Occipital lobe (tissue), 2 donors: ENCODE results near the gene MYH15. TPM values are rescaled to one million over a fixed set of nuclear protein-coding genes. Genes with fewer than 3 reads are reported as not detected.

Experiments
- DNase-seq: peaks from one replicate; lab custom pipeline; 2025; lab: John Stamatoyannopoulos, UW
- total RNA-seq: library from RNA; depleted of rRNA; stranded (reverse); fragments of >200 nt; gene quantifications from one replicate; pipeline ENCODE4 v1.2.3, GENCODE V29; 2014

Gene MYH15
- total RNA-seq, 1 donor from 2014 or later: 0.31 TPM

GRCh38 chr3:108472001-108472591 is 38.3 kb downstream of the MYH15 start:
- DNase-seq: peak; percentile 18

- DNase-seq: no peak
These were observed 39.0 kb downstream of the MYH15 start for GRCh38 chr3:108471426-108471825.

DNA sequence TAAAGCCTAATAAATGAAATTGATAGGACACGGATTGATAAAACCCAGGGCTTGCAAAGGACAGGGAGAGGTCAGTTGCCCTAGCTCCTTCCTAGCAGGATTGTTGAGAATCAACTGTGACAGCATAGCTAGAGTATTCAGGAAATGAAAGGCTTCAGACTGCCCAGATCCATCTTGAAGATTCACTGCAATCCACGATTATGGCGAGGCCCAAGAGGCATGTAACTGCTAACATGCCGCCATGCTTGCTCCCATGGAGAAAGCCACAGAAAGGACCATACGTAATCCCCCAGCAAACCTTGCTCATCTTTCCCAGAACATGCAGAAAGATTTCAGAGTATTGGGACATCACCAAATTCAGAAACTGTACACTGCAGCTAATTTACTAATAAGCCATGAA is 41.3 kb downstream of the MYH15 start:
- DNase-seq: no peak

GRCh38 chr3:108468577-108468976 is 41.8 kb downstream of the MYH15 start:
- no peak for DNase-seq

DNA sequence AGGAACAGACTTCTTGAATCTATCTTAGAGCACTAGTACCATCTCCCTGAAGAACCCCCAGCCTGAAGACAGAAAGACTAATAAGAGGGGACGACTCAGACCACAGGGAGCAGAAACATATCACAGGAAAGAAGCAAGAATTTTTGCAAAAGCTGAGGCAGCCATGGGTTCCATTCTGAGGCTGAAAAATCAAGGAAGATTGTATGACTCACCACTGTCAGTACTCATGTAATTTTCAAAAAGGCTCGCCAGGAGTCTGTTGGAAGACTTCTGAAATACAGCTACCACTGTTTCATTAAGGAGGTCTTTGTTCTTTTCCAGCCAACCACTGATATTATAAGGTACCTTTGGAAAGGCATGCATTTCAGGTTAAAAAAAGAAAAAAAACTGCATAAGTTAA is 47.5 kb downstream of the MYH15 start:
- no peak for DNase-seq

DNA sequence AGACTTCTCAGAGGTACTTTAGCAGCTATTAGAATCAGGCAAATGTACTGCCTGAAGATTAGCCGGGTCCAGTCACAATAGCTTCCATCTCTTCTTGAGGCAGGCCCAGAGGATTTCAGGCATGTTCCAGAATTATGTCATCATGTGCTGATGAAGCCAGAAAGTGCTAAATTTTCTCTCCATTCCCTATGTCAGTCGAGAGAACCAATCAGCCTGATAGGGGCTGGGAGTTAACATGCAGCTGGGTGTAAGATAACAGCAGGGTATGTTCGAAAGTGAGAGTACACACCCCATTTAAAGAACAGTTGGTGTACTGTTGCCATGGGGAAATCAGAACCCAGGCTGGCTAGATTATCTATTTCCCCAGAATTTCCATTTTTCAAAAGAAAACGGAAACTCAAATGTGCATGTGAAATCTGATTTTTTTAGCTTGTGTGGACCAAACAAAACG is 48.7 kb downstream of the MYH15 start:
- no peak for DNase-seq

GRCh38 chr3:108459225-108459624 is 51.2 kb downstream of the MYH15 start:
- DNase-seq: no peak

DNA sequence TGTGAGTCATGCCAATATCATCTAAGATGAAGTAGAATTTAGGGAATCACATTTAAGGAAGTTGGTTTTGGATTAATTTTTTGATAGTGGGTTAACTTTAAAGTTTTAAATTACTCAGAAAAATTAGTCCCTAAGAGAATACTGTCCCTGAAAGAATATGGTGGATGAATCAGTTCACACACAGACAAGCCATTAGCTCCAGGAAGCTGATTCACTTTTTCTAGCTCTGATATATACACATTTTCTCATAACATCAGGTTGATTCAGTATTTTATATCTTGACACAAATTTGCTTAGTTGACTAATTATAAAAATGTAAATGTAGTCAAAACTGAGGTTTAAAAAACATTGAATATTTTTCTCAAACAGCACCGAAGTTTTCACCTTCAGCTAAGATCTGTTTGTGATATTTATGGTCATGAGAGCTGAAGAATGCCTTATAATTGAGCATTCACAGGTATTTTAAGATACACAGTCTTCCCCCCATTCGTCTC is 55.1 kb downstream of the MYH15 start:
- DNase-seq: no peak

GRCh38 chr3:108453565-108453964 is 56.8 kb downstream of the MYH15 start:
- DNase-seq: no peak

GRCh38 chr3:108450444-108450843 is 60.0 kb downstream of the MYH15 start:
- DNase-seq: no peak

DNA sequence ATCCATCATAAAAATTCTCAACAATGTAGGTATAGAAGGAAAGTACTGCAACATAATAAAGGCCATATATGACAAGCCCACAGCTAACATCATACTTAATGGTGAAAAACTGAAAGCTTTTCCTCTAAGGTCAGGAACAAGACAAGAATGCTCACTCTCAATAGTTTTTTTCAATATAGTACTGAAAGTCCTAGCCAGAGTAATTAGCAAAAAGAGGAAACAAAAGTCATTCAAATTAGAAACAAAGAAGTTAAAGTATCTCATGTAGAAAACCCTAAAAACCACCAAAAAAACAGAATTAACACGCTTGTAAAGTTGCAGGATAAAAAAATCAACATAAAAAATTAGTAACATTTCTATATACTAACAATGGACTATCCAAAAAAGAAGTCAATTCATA is 61.8 kb downstream of the MYH15 start:
- DNase-seq: no peak

GRCh38 chr3:108447096-108447847 is 63.1 kb downstream of the MYH15 start:
- no peak for DNase-seq

GRCh38 chr3:108442281-108442680 is 68.1 kb downstream of the MYH15 start:
- no peak for DNase-seq

DNA sequence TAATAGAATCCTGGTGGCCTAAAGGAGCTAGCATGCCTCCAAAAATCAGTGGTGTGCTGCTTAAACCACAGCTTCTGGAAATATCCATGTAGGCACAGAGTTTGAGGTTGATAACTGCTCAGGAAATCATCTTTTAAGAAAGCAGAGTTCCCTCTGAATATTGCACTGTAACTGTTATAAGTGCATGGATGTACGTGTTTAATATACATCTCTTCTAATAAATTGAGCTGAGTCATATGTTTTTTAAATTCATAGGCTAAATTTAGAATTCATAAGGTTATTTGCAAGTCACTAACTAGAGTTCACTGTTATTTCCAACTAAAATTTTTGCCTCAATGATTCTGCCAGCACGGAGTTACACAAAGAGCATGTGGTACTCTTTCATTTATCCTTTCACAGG is 68.9 kb downstream of the MYH15 start:
- no peak for DNase-seq

DNA sequence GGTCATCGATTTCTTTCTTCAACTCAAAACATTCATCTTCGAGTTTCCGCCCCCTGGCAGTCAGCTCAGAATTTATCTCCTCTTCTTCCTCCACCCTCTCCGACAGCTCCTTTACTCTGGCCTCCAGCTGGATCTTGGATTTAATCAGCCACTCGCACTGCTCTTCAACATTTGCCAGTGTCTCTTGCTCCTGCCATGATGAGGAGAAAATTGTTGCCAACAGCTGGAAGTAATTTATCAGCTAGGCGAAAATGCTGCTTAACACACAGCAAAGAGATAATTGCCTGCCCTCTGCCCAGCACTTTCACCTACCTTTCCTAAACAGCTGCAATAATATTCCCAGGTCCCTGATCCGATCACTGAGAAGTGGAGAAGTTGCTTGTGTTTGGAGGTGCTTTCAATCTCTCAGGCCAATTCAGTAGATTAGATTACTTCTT is 69.3 kb downstream of the MYH15 start:
- DNase-seq: no peak

DNA sequence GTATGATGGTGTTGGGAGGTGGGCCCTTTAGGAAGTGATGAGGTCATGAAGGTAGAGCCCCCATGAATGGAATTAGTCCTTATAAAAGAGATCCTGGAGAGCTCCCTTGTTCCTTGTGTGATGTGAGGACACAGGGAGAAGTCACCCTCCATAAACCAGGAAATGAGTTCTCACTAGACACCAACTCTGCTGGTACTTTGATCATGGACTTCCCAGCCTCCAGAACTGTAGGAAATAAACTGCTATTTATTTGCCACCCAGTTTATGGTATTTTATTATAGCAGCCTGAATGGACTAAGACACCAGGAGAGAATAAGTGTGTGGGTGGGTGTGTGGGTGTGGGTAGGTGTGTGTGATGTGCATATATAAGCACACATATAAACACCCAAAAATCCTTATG is 71.9 kb downstream of the MYH15 start:
- no peak for DNase-seq

GRCh38 chr3:108437439-108437838 is 73.0 kb downstream of the MYH15 start:
- DNase-seq: no peak

DNA sequence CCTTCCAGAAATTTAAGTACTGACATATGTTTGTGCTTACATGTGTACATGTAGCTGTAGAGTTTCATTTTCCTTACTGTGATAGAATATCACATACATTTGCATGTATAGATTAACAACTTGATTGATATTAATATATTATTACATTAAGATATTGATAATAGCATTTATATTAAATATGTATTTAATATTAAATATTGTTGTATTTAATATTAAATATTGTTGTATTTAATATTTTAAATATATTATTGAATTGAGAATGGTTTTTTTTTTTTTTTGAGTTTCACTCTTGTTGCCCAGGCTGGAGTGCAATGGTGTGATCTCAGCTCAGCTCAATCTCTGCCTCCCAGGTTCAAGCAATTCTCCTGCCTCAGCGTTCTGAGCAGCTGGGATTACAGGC is 76.5 kb downstream of the MYH15 start:
- no peak for DNase-seq

- no peak for DNase-seq
These were observed 78.0 kb downstream of the MYH15 start for GRCh38 chr3:108432431-108432830.

GRCh38 chr3:108430540-108430939 is 79.9 kb downstream of the MYH15 start:
- no peak for DNase-seq

GRCh38 chr3:108428586-108428985 is 81.8 kb downstream of the MYH15 start:
- no peak for DNase-seq

GRCh38 chr3:108420926-108421325 is 89.5 kb downstream of the MYH15 start:
- no peak for DNase-seq
